Activated CD4-positive, CD25-positive, alpha-beta regulatory T cell treated with anti-CD3 and anti-CD28 coated beads, Interleukin-2, amount 50 U/mL, for 24 hours (primary cell): ENCODE measurements around the gene SF3B3.
"Not testable (repeated sequence)": the region's sequence is repeated elsewhere in the genome, so short reads cannot be mapped to it uniquely, and the experiment has no call there.

Source experiments
- ATAC-seq, 2 donors: fragments of 150-1000 bp; cut with Tn5 transposase; one replicate each; pipeline ENCODE4 v1.10.0; 2021; ENCODE audit warnings: mild to moderate bottlenecking in 1 of 2, moderate library complexity in 1 of 2

Gene SF3B3

DNA sequence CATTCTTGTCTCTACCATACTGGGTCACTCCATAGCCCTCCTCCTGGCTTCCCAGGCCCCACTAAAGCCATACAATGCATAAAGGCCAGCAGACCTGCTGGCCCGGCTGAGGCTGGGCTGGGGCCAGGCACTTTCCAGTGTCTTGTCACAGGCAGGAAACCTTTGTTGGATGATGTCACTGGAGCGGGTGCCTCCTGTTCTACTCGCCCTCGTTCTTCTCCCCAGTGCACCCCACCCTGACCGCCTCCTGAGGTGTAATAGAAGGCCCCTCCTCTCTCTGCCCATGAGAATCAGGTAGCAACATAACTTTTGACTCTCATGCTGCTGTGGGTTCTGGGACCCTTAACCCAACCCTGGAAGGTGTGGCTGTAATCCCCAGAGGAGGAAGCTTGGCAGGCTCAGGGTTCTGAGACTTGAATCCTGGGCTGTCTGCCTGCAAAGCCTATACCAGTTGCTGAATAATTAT is 68.5 kb downstream of the SF3B3 start:
- ATAC-seq = no peak

DNA sequence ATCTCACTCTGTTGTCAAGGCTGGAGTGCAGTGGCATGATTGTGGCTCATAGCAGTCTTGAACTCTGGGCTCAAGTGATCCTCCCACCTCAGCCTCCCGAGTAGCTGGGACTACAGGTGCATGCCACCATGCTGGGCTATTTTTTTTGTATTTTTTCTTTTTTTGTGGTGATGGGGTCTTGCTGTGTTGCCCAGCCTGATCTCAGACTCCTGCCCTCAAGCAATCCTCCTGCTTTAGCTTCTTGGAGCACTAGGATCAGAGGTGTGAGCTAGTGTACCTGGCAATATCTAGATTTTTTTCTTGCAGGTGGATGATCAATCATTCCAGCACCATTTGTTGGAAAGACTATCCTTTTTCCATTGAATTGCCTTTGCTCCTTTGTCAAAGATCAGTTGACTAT is 69.9 kb downstream of the SF3B3 start:
- no peak for ATAC-seq

DNA sequence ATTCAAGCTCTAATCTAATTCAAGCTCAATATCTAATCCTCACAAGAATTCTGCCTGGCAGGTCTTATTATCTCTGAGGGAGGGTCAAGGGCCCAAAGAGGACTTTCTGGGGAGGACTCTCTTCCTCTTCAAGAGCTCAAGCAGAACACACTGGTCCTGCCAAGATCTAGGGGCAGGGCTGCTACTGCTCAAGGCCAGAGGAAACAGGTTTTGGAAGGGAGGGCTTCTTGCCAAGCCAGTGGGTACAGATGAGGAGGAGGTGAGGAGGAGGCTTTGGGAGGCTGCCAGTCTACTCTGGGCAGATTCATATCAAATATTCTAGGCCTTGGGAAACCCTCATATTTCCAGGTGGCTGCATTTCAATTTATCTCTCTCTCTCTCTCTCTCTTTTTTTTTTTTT is 71.0 kb downstream of the SF3B3 start:
- no peak for ATAC-seq

DNA sequence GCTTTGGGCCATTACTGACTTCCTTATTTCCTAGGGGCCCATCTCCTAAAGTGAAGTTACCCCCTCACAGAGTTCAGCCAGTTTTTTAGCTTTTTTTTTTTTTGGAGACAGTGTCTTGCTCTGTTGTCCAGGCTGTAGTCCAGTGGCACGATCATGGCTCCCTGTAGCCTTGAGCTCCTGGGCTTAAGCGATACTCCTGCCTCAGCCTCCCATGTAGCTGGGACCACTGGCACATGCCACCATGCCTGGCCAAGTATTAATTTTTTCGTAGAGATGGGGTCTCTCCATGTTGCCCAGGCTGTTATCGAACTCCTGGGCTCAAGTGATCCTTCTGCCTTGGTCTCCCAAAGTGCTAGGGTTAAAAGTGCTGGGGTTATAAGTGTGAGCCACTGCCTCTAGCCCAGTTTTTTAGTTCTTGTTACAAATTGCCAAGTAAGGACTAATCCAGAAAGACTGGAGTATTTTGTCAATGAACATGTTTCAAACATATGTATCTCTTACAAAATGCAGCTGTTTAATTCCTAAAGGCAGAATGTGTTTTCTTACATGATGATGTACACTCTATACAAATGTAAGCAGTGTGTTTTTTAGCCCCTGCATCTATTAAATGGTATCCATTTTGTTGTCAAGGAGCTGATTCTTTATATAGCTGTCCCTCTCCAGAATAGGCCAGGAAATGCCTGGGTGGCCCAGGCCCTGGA is 73.7 kb downstream of the SF3B3 start:
- no peak for ATAC-seq

DNA sequence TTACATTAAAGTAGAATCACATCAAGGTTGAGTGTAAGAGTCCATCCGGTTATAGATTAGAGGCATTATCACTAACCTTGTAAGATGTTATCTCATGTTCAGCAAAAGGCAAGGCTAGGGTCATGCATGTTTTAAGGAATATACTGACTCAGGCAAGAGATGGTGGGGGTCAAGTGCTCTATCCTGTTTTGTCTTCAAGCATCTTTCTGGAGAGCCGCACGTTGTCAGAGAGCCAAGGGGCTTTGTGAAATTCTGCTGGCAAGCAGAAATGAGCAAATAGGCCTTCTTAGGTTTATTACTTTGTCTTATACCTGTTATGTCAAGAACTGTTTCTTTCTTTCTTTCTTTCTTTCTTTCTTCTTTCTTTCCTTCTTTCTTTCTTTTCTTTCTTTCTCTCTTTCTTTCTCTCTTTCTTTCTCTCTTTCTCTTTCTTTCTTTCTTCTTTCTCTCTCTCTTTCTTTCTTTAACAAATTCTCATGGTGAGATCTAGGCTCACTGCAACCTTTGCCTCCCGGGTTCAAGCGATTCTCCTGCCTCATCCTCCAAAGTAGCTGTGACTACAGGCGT is 75.4 kb downstream of the SF3B3 start:
- no peak for ATAC-seq

DNA sequence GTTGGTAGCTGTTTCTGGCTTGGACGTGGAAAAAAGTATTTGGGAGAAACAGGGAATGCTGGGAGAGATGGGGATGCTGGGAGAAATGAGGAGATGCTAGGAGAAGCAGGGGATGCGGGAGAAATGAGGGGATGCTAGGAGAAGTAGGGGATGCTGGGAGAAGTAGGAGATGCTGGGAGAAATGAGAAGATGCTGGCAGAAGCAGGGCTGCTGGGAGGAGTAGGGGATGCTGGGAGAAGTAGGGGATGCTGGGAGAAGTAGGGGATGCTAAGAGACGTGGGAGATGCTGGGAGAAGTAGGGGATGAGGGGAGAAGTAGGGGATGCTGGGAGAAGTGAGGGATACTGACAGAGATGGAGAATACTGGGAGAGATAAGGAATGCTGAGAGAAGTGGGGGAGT is 77.1 kb downstream of the SF3B3 start:
- no peak for ATAC-seq

DNA sequence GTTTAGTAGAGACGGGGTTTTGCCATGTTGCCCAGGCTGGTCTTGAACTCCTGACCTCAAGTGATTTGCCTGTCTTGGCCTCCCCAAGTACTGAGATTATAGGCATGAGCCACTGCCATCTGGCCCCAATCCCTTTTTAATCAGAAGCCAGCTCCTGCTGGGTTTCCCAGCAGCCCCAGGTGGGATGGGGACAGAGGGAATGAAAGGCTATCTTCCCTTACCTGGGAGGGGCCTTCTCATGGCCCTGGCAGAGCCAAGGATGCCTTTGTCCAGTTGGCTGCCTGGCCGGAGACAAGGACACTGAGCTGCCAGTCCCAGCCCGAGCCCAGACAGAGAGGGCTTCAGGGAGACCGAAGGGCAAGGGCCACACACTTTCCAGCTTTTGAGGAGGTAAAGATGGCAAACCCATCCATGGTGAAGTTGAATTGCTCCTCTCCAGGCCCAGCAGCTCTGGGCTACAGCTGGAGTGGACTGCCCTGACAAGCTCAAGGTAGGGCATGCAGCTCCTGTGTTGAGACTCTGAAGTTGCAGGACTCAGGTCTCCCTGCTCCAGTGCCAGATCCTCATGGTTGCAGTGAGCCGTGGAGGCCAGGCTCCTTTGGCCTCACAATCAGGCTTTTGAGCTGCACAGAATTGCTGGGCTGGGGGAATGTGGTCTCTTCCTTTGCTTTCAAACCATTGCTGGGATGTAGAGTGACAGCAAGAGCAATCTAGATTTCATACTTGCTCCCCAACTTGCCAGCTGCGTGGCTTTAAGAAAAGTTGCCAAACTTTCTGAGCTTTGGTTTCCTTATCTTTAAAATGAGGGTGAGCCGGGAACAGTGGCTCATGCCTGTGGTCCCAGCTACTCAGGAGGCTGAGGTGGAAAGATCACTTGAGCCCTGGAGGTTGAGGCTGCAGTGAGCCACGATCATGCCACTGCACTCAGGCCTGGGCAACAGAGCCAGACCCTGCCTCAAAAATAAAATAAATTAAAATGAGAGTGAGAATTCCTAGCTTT is 78.3 kb downstream of the SF3B3 start:
- ATAC-seq = no peak

DNA sequence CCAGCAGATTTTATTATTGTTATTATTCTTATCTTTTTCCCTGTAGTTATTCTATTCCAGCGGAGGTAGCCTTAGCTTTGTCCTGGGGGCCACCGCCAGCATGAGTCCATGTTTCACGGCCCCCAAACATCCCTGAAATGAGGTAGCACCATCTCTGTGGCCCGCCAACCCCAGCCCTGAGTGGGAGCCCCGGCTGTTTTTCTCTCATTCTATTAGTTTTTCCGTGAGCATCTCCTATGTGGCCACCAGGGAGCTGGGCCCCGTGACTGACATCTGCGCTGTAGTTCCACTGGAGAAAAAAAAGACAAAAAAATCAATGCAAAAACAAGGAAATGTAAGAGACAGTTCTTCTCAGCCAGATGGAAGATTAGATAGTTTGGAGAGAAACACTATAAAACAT is 79.2 kb downstream of the SF3B3 start:
- ATAC-seq = no peak

DNA sequence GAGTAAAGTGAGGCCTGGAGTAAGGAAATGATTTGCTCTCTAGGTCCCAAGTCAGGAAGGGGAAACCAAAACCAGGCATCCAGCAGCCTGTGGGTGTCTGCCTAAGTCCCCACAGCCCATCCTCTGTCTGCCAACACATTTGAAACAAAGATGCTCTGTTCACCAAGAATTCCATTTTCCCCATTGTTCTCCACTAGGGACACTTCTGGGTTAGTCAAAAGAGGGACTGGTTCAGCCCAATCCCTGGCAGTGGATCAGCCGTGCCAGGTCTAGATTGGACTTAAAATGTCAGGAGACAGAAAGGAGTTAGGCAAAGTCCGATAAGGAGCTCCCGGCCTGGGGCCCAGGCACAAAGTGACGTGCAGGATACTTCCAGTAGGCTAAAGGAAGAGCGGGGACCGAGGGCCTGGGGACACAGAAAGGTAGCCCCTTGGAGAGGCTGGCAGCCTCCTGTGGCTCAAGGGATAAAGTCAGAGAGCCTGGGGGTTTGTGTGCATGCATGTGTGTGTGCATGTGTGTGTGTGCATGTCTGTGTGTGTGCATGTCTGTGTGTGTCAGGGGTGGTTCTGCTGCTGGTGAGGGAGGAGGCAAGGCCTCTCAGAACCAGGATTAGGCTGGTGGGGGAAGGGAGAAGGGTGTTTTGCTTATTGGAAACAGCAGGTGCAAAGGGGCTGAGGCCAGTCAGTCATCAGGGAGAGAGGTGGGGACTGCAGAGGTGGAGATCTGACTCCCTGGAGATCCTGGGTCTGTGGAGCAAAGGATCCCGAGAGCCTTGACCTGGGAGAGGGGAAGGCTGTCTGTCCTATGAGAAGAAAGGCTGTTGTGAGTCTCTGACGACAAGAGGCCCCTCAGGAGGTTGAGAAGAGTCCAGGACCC is 81.0 kb downstream of the SF3B3 start:
- no peak for ATAC-seq

DNA sequence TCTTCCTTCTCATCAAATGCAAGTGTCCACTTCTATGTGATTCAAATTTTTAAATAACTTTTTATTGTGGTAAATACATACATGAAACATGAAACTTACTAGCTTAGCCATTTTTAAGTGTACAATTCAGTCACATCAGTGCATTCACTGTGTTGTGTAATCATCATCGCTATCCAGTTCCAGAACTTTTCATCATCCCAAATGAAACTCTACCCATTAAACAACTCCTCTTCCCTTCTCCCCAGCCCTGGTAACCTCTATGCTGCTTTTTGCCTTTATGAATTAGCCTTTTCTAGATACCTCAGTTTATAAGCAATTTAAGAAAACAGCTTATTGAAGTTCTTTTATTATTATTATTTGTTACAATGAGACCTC is 81.7 kb downstream of the SF3B3 start:
- no peak for ATAC-seq

DNA sequence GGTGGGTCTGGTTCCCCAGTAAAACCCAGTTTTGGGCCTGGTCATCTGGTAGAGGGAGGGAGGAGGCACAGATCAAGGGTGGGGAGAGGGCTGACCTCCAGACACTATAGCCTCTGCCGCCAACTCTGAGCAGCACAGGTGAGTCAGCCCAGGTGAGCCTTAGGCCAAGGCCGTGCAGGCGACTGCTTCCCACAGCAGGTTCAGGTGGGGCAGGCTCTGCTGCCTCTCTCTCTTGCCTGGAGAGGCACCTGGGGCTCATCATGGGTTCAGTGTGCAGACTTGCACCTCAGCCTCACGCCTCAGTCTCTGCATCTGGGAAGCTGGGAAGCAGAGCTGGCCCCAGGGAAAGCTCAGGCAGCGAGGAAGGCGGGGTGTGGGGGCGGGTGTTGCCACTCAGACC is 84.9 kb downstream of the SF3B3 start:
- no peak for ATAC-seq

DNA sequence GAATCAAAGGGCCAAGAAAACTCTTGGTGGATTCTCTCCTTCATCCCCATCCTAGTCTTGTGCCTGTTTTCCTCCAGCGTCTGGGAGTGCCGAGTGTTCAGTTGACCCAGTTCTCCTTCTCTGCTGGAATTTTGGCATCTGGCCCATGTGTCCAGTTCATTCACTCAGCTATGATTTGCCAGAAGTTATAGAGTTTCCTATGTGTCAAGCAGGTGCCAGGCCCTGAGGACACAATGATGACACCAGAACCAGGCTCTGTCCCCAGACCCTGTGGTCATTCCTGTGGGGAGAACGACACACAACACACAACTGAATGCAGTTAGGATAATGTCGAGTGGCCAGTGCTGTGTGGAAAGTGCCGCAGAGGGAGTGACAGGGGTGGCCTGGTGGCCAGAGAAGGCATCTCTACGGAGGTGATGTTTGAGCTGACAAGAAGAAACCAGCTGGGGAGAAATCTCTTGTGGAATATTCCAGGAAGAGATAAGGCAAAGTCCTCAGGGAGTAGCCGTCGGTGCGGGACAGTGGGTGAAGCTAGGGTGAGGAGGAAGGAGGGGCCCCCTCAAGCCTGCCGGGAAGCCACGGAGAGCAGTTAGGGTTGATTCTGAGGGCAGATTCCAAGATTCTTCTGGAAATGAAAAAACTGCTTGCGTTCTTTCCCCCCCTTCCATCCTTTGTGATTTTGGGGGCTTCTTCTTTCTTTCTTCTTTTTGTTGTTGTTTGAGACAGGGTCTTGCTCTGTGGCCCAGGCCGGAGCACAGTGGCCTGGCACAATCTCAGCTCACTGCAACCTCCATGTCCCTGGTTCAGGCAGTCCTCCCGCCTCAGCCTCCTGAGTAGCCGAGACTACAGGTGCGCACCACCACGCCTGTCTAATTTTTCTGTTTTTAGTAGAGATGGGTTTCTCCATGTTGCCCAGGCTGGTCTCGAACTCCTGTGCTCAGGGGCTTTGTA is 86.9 kb downstream of the SF3B3 start:
- no peak for ATAC-seq

DNA sequence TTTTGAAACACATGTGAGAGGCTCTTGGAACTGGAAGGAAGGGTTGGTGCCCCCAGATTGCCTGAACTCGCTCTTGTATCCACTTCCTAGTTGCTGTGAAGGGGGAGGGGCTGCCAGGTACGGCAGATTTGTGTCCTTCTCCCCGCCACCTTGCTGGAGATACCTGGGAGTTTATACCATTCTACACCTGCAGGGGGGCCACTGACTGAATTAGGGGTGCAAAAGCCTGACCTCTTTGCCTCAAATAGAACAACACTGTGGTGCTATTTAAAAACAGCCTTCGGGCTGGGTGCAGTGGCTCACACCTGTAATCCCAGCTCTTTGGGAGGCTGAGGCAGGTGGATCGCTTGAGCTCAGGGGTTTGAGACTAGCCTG is 87.6 kb downstream of the SF3B3 start:
- ATAC-seq = no peak

DNA sequence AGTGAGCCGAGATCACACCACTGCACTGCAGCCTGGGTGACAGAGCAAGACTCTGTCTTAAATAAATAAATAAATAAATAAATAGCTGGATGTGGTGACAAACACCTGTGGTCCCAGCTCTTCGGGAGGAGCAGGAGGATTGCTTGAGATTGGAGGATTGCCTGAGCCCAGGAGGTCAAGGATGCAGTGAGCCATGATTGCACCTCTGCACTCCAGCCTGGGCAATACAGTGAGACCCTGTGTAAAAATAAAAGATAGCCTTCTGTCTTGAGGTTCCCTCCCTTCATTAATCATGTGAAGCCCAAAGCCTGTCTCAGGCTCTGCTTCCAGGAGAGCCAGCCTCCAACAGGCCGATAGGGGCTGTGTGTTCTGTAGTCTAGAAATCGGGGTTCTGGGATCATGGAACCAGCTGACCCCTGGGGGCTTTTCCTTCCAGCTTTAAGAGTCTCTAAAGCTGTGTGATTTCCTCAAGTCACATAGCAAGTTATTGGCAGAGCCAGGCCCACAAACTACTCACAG is 88.2 kb downstream of the SF3B3 start:
- no peak for ATAC-seq

DNA sequence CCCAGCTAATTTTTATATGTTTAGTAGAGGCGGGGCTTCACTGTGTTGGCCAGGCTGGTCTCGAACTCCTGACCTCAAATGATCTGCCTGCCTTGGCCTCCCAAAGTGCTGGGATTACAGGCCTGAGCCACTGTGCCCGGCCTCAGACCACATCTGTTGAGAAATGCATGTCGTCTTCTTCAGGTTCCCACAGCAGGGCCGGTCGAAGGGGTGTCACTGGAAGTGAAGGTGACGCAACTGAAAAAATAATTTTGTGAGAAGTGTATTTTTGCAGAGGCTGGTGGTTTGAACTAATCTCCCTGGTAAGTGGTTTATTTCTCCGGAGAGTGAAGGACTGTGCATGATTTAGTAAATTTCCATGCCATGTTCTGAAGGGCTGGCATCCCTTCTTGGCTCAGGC is 89.3 kb downstream of the SF3B3 start:
- ATAC-seq = no peak

DNA sequence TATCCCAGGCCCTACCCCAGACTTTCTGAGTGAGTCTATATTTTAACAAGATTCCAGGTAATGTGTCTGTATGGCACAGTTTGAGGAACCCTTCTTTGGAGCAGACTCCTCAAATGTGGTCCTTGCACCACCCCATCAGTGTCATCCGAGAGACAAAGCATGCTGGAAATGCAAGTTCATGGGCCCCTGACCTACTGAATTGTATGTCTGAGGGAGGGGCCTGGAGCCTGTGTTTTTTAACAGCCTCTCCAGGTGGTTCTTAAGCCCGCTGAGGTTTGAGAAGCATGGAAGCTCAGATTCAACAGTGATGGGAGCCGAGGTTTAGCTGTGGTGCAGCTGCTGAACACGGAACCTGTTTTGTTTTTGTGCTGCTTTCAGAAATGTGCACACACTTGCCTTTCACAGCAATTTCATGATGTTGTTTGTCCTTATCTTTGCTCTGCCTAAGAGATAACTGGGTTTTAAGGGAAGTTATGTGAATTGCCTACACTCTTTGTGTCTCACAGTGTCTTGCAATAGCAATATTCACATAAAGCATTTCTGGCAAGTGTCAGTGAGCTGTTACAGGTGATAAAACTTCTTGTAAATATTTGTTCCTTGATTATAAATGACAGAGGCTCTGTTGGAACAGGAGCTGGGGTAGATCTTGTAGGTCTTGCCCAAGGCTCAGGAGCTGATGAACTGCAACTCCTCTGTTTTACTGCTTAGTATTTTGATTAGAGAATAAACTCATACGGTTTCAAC is 90.8 kb downstream of the SF3B3 start:
- ATAC-seq = no peak

DNA sequence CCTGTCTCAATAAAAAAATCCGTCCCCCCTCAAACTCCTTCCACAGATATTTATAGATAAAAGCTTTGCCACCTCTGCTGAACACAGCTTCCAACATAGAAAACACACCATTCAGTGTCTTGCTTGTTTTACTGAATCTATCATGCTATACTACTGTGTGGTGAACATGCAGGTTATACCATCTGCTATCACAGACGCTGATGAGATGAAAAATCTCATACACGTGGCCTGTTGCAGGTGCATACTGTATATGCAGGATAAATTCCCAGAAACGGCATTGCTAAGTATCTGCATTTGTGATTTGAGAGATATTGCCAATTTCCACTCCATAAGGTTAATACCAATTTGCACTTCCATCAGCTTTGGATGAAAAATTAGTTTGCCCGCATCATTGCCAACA is 92.3 kb downstream of the SF3B3 start:
- ATAC-seq = no peak

DNA sequence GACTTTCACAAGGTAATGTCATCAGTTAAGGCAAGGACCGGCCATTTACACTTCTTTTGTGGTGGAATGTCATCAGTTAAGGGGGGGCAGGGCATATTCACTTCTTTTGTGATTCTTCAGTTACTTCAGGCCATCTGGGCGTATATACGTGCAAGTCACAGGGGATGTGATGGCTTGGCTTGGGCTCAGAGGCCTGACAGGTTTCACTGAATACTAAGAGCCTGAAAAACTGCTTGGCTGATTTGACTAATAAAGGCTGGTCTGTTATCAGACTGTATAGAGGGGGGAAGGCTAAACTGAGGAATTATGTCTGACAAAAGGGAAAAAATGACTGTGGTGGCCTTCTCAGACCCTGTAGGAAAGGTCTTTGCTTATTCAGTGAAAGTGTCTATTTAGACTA is 98.2 kb downstream of the SF3B3 start:
- not testable (repeated sequence) for ATAC-seq
